ENCODE data around the gene AMPD2. TPM values are rescaled to one million over a fixed set of nuclear protein-coding genes. Genes with fewer than 3 reads are reported as not detected.

The AMPD2 gene
- total RNA-seq, 1 experiment from 2014 or later = 69.9 TPM

GRCh38 chr1:109622895-109623294 is 3.3 kb downstream of the AMPD2 start:
- no peak overlapping the region for H3K4me2 ChIP-seq (ENCODE audit: low read length)
- no peak overlapping the region for H3K4me3 ChIP-seq (replicated peaks in 1 of 2; ENCODE audit: low read depth in 1 of 2, low read length in 2 of 2)
- POLR2A ChIA-PET = no interaction called here
- intact Hi-C loops (cut with micrococcal nuclease) = no loop called here
- H4K20me1 ChIP-seq (ENCODE audit: insufficient read depth) = no peaks in the 10 kb centered on the region
- H3K36me3 ChIP-seq (ENCODE audit: control insufficient read depth in 1 of 2, insufficient read depth in 2 of 2, low read length in 2 of 2) = peaks cover 0 to 2% of the 10 kb centered on the region in 2 experiments; a peak in 2 of 4 replicates
- no peak overlapping the region for H3K9ac ChIP-seq (ENCODE audit: low read length)
- RAD21 ChIA-PET (ENCODE audit: low non-redundant PET in 1 of 2, low total read pairs in 2 of 2, uncharacterized antibody in 2 of 2, unreplicated experiment in 2 of 2) = no interaction called here
- DNase-seq (ENCODE audit: low read depth, low spot score) (no peak), ATAC-seq (no peak)
- H3K27ac ChIP-seq (ENCODE audit: low read depth, low read length) = no peak overlapping the region; the same call in 1 of the 2 replicates
- H3K79me2 ChIP-seq (ENCODE audit: insufficient read depth, low read length) = peaks cover 53% of the 10 kb centered on the region
- TF ChIP-seq TCF7L2 (IDR thresholded peaks at IDR 0.05; ENCODE audit: borderline replicate concordance, extremely low read depth, insufficient read depth, insufficient read length) (no peak), CBX3 (IDR thresholded peaks at IDR 0.05; ENCODE audit: low read depth) (no peak), ZFX (IDR thresholded peaks at IDR 0.05) (no peak), SIN3A (IDR thresholded peaks at IDR 0.05; ENCODE audit: low read depth) (no peak), SP1 (IDR thresholded peaks at IDR 0.05; ENCODE audit: low read depth) (no peak), ZNF274 (IDR thresholded peaks at IDR 0.05; ENCODE audit: low read depth, low read length) (no peak), POLR2A (IDR thresholded peaks at IDR 0.05; ENCODE audit: borderline replicate concordance, extremely low read depth, insufficient read depth, insufficient read length) (no peak), POLR2AphosphoS5 (IDR thresholded peaks at IDR 0.05; ENCODE audit: low read depth, low read length) (no peak), EZH2 (IDR thresholded peaks at IDR 0.05) (no peak), YY1 (IDR thresholded peaks at IDR 0.05; ENCODE audit: extremely low read depth, insufficient replicate concordance, low read depth, low read length) (no peak), SRF (IDR thresholded peaks at IDR 0.05; ENCODE audit: low read depth) (no peak), ATF3 (IDR thresholded peaks at IDR 0.05) (no peak), JUND (IDR thresholded peaks at IDR 0.05) (no peak), EGR1 (IDR thresholded peaks at IDR 0.05; ENCODE audit: low read depth) (no peak), ELF1 (IDR thresholded peaks at IDR 0.05; ENCODE audit: borderline replicate concordance, low read depth) (no peak), RAD21 (IDR thresholded peaks at IDR 0.05; ENCODE audit: low read depth) (no peak)
- TF ChIP-seq, protein P1, sequence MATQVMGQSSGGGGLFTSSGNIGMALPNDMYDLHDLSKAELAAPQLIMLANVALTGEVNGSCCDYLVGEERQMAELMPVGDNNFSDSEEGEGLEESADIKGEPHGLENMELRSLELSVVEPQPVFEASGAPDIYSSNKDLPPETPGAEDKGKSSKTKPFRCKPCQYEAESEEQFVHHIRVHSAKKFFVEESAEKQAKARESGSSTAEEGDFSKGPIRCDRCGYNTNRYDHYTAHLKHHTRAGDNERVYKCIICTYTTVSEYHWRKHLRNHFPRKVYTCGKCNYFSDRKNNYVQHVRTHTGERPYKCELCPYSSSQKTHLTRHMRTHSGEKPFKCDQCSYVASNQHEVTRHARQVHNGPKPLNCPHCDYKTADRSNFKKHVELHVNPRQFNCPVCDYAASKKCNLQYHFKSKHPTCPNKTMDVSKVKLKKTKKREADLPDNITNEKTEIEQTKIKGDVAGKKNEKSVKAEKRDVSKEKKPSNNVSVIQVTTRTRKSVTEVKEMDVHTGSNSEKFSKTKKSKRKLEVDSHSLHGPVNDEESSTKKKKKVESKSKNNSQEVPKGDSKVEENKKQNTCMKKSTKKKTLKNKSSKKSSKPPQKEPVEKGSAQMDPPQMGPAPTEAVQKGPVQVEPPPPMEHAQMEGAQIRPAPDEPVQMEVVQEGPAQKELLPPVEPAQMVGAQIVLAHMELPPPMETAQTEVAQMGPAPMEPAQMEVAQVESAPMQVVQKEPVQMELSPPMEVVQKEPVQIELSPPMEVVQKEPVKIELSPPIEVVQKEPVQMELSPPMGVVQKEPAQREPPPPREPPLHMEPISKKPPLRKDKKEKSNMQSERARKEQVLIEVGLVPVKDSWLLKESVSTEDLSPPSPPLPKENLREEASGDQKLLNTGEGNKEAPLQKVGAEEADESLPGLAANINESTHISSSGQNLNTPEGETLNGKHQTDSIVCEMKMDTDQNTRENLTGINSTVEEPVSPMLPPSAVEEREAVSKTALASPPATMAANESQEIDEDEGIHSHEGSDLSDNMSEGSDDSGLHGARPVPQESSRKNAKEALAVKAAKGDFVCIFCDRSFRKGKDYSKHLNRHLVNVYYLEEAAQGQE (IDR thresholded peaks at IDR 0.05; ENCODE audit: low read depth) = no peak
- TF ChIP-seq, protein P2, sequence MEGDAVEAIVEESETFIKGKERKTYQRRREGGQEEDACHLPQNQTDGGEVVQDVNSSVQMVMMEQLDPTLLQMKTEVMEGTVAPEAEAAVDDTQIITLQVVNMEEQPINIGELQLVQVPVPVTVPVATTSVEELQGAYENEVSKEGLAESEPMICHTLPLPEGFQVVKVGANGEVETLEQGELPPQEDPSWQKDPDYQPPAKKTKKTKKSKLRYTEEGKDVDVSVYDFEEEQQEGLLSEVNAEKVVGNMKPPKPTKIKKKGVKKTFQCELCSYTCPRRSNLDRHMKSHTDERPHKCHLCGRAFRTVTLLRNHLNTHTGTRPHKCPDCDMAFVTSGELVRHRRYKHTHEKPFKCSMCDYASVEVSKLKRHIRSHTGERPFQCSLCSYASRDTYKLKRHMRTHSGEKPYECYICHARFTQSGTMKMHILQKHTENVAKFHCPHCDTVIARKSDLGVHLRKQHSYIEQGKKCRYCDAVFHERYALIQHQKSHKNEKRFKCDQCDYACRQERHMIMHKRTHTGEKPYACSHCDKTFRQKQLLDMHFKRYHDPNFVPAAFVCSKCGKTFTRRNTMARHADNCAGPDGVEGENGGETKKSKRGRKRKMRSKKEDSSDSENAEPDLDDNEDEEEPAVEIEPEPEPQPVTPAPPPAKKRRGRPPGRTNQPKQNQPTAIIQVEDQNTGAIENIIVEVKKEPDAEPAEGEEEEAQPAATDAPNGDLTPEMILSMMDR (IDR thresholded peaks at IDR 0.05 in 2 of 3, conservative IDR thresholded peaks at IDR 0.05 in 1 of 3; ENCODE audit: borderline replicate concordance in 1 of 3, insufficient read depth in 1 of 3, low read depth in 2 of 3, low read length in 2 of 3) = no peak
- TF ChIP-seq, protein P3, sequence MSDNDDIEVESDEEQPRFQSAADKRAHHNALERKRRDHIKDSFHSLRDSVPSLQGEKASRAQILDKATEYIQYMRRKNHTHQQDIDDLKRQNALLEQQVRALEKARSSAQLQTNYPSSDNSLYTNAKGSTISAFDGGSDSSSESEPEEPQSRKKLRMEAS (IDR thresholded peaks at IDR 0.05) = no peak
- H3K27me3 ChIP-seq (ENCODE audit: insufficient read depth, low read length) = no peaks in the 10 kb centered on the region
- H3K9me2 ChIP-seq (ENCODE audit: insufficient read depth) = no peaks in the 10 kb centered on the region
- H2AFZ ChIP-seq (ENCODE audit: low read depth, low read length, poor library complexity, severe bottlenecking) = no peak overlapping the region
- CTCF ChIA-PET = interaction anchor here (1.8 kb wide), 1 partner anchor 17 kb away, joined by 7 read pairs; no protein-coding TSS in a partner anchor
- H3K9me3 ChIP-seq (ENCODE audit: control insufficient read depth in 1 of 2, insufficient read depth in 1 of 2, low read depth in 1 of 2, low read length in 2 of 2) = no peaks in the 10 kb centered on the region
- H3K4me1 ChIP-seq (ENCODE audit: control insufficient read depth in 1 of 2, insufficient read depth in 2 of 2, low read length in 2 of 2) = peaks cover 25 to 33% of the 10 kb centered on the region in 2 experiments; a peak in 3 of 4 replicates
- BruUV-seq (replicated peaks) = no TSS peak
